ENCODE results near the gene FBXL16. TPM values are rescaled to one million over a fixed set of nuclear protein-coding genes. Genes with fewer than 3 reads are reported as not detected.
A peak's percentile ranks its signal among the peaks of the same experiment; 100 is the strongest.

FBXL16 gene
- total and polyA plus RNA-seq, 2 experiments from 2014 or later = 8.9 to 12.6 TPM

GRCh38 chr16:706189-707061 lies 824 bp upstream of the FBXL16 start:
- H3K4me2 ChIP-seq = peak overlapping the region; percentile 94
- no peaks in the 10 kb centered on the region for H3K36me3 ChIP-seq (ENCODE audit: insufficient read depth)
- H3K9me3 Mint-ChIP-seq = no peaks in the 10 kb centered on the region
- no peaks in the 10 kb centered on the region; the same call in 1 of the 2 replicates for H4K20me1 ChIP-seq (replicated peaks; ENCODE audit: insufficient read depth)
- peak overlapping the region; percentile 74 for H3K4me3 Mint-ChIP-seq
- H3F3A ChIP-seq (replicated peaks; ENCODE audit: low read depth) = 0 out of 2 replicates have a peak, but pooled peaks cover 6% of the 10 kb centered on the region
- H3K27me3 ChIP-seq (ENCODE audit: insufficient read depth) = peaks cover 76% of the 10 kb centered on the region
- DNase-seq (ENCODE audit: low spot score) (peak; percentile 76), ATAC-seq (peak; percentile 30)
- no peak overlapping the region for H3K27ac ChIP-seq (ENCODE audit: low read depth)
- no peaks in the 10 kb centered on the region for H3K79me2 ChIP-seq (replicated peaks; ENCODE audit: insufficient read depth)
- peak overlapping the region; percentile 67 for H3K4me3 ChIP-seq
- H3K36me3 Mint-ChIP-seq (ENCODE audit: low read depth) = no peaks in the 10 kb centered on the region
- H3K4me1 Mint-ChIP-seq = no peaks in the 10 kb centered on the region; the same call in 2 of the 3 replicates
- no peaks in the 10 kb centered on the region for H3K9me2 ChIP-seq (ENCODE audit: insufficient read depth)
- peak overlapping the region; percentile 88; the same call in 1 of the 2 replicates for H2AFZ ChIP-seq
- no peak overlapping the region for H3K27ac Mint-ChIP-seq
- H3K27me3 Mint-ChIP-seq (ENCODE audit: insufficient read depth, low read depth, poor library complexity) = peaks cover 68% of the 10 kb centered on the region
- TF ChIP-seq EZH2 (IDR thresholded peaks at IDR 0.05; ENCODE audit: low read depth, unreplicated experiment) (peak; percentile 42), REST (IDR thresholded peaks at IDR 0.05; ENCODE audit: unreplicated experiment) (no peak)
- H3K4me1 ChIP-seq (ENCODE audit: insufficient read depth) = no peaks in the 10 kb centered on the region

GRCh38 chr16:704552-705380 lies 835 bp downstream of the FBXL16 start:
- Histone ChIP-seq H3K9me2 (ENCODE audit: insufficient read depth) (no peaks in the 10 kb centered on the region), H3K27me3 (ENCODE audit: insufficient read depth) (peaks cover 92% of the 10 kb centered on the region), H3K79me2 (replicated peaks; ENCODE audit: insufficient read depth) (no peaks in the 10 kb centered on the region), H2AFZ (no peak overlapping the region), H3K4me1 (ENCODE audit: insufficient read depth) (no peaks in the 10 kb centered on the region), H4K20me1 (replicated peaks; ENCODE audit: insufficient read depth) (no peaks in the 10 kb centered on the region; the same call in 1 of the 2 replicates), H3K27ac (ENCODE audit: low read depth) (no peak overlapping the region), H3K36me3 (ENCODE audit: insufficient read depth) (no peaks in the 10 kb centered on the region), H3K4me2 (peak overlapping the region; percentile 80), H3F3A (replicated peaks; ENCODE audit: low read depth) (0 out of 2 replicates have a peak, but pooled peaks cover 6% of the 10 kb centered on the region), H3K4me3 (peak overlapping the region; percentile 57)
- Mint-ChIP-seq H3K4me3 (peak overlapping the region; percentile 48; the same call in 2 of the 3 replicates), H3K4me1 (no peaks in the 10 kb centered on the region), H3K27me3 (ENCODE audit: insufficient read depth, low read depth, poor library complexity) (peaks cover 79% of the 10 kb centered on the region), H3K36me3 (ENCODE audit: low read depth) (no peaks in the 10 kb centered on the region), H3K27ac (no peak overlapping the region), H3K9me3 (no peaks in the 10 kb centered on the region; the same call in 2 of the 3 replicates)
- DNase-seq (ENCODE audit: low spot score) (no peak), ATAC-seq (peak; percentile 2; the same call in 1 of the 3 replicates)
- TF ChIP-seq EZH2 (IDR thresholded peaks at IDR 0.05; ENCODE audit: low read depth, unreplicated experiment) = peak; percentile 63
- no peak for TF ChIP-seq EZH2phosphoT487 (IDR thresholded peaks at IDR 0.05; ENCODE audit: unreplicated experiment)
- no peak for TF ChIP-seq STAT1 (IDR thresholded peaks at IDR 0.05; ENCODE audit: unreplicated experiment)
- TF ChIP-seq ZNF114 (CRISPR knock-in tag; IDR thresholded peaks at IDR 0.05) = no peak
- TF ChIP-seq ETS1 (IDR thresholded peaks at IDR 0.05) = no peak
- TF ChIP-seq CREB1 (CRISPR knock-in tag; IDR thresholded peaks at IDR 0.05; ENCODE audit: low read depth) = no peak
- no peak for TF ChIP-seq CTCF (conservative IDR thresholded peaks at IDR 0.05; ENCODE audit: low read depth in 2 of 2)
- no peak for TF ChIP-seq POLR2AphosphoS5 (IDR thresholded peaks at IDR 0.05; ENCODE audit: low read depth)
- no peak for TF ChIP-seq JUNB (IDR thresholded peaks at IDR 0.05; ENCODE audit: unreplicated experiment)

All from GM23338 (cell line).